HG02884 (cell line): ENCODE results near the gene SLC17A9.
"Not testable (repeated sequence)": the region's sequence is repeated elsewhere in the genome, so short reads cannot be mapped to it uniquely, and the experiment has no call there.

ENCODE experiments used
- ATAC-seq: cut with Tn5 transposase; IDR thresholded peaks from one replicate; pipeline ENCODE4 v1.9.1; 2021; ENCODE audit warnings: mild to moderate bottlenecking, moderate library complexity; ENCODE audit not compliant: unreplicated experiment

Gene SLC17A9

DNA sequence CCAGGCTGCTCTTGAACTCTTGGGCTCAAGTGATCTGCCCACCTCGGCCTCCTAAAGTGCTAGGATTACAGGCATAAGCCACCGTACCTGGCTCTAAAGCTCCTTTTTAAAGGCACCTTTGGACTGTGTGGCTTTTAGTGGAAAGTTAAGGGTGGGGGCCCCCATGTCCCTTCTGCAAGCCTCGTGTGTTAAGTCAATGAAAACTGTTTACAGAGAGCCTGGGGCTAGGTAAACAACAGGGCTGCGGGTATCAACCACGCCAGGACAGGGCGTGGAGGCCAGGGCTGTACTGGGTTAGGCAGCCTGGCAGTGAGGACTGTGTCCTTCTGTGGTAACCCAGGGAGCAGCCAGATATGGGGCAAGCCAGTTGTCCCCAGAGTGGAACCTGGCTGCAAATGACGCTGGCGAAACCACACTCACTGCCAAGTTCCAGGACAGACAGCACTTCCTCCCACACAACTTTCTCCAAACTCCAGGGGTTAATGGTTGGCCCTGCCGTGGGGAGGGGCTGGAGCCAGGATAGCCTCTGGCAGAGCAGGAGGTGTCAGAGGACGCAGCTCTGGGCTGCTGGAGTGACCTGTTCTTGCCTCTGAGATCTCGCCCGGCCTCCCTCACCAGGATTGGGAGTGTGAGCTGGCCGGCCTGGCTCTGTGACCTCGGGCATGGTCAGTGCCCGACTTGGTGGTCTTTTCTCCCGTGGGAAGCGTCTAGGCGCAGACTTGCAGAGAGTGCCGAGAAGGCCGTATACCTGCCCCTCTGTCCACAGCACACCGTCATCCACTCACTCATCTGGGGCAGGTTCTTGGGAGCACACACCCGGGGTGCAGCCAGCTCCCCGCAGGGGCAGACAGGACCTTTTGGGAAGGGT, 3.2 kb downstream of the SLC17A9 start:
- ATAC-seq: no peak

- no peak for ATAC-seq
These were observed 4.1 kb downstream of the SLC17A9 start for GRCh38 chr20:62956387-62957135.

DNA sequence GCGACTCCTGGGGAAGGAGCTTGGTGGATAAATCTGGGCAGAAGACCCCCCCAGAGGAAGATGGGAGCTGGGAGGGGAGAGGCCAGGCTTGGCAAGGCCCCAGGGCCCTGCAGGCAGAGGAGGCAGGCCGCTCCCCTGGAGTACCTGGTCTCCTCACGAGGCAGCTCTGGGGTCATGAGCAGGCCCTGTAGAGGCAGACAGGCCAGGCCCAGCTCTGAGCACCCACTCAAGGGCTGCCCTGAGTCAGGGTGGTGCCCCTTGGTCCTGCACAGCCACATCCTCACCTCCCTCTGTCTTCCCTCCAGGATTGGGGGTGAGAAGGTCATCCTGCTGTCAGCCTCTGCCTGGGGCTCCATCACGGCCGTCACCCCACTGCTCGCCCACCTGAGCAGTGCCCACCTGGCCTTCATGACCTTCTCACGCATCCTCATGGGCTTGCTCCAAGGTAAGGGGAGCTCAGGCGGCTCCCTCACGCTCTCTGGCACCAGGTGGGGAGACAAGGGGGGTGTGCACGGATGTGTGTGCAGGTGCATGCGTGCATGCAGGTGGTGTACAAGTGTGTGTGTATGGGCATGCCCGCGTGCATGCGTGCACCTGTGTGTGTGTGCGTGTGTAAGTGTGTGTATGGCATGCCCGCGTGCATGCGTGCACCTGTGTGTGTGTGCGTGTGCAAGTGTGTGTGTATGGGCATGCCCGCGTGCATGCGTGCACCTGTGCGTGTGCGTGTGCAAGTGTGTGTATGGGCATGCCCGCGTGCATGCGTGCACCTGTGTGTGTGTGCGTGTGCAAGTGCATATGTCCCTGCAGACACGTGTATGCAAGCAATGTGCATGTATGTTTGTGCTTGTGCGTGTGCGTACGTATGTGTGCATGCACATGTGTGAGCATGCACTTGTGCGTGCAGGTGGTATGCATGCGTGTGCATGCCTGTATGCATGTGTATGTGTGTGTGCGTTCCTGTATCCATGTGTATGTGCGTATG, 4.9 kb downstream of the SLC17A9 start:
- ATAC-seq: no peak

DNA sequence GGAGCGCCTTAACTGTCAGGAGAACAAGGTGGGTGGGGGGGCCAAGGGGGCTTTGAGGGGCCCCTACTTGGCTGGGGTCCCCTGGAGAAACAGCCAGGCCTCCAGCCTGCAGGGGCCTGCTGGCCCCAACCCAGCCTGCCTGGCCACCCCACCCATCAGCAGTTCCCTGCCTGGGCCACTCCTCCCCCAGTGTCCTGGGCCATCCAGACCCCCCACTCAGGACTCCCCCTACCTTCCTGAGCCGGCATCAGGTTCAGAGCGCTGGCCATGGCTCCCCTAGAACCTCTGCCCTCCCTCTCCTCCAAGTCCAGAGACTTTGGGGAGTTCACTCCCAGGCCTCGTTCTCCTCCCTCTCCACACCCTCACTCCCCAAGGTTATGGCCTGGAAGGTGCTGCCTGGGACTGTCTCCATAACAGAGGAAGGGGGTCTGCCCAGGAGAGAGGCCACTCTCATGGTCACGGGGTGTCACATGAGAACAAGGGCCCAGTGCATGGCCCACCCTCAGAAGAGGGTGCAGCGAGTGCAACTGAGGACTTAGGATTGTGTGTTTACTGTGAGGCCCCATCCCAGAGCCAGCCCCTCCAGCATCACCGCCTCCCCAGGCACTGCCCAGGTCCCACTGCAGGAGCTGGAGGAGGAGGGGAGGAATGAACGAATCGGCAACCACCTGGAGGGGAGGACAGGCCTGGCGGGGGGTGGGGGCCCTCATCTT, 6.0 kb downstream of the SLC17A9 start:
- ATAC-seq: no peak

GRCh38 chr20:62959101-62959971, 6.8 kb downstream of the SLC17A9 start:
- no peak for ATAC-seq

- no peak for ATAC-seq
These were observed 7.5 kb downstream of the SLC17A9 start for GRCh38 chr20:62959998-62960436.

DNA sequence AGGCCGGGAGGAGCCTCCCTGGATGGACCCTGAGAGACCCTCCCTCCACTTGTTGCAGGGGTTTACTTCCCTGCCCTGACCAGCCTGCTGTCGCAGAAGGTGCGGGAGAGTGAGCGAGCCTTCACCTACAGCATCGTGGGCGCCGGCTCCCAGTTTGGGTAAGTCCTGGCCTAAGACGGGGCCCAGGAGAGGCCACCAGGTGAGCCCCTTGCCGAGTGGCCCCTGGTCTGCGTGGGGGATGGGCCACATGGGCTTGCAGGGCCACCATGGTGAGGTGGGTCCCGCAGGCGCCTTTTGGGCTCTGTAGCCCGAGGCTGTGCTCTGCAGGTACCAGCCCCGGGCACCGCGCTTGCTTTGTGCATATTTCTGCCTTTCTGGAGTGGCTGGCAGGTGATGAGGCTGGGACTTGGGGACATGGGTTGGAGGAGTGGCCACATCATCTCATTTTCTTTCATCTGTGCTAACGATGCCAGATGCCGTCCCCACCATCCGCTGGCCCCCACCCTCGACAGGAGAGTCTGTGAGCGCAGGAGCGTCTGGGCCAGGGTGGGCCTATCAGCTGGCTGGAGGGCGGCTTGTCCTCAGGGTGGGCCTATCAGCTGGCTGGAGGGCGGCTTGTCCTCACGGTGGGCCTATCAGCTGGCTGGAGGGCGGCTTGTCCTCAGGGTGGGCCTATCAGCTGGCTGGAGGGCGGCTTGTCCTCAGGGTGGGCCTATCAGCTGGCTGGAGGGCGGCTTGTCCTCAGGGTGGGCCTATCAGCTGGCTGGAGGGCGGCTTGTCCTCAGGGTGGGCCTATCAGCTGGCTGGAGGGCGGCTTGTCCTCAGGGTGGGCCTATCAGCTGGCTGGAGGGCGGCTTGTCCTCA, 8.2 kb downstream of the SLC17A9 start:
- ATAC-seq: not testable (repeated sequence)

GRCh38 chr20:62961310-62961783, 8.8 kb downstream of the SLC17A9 start:
- no peak for ATAC-seq

DNA sequence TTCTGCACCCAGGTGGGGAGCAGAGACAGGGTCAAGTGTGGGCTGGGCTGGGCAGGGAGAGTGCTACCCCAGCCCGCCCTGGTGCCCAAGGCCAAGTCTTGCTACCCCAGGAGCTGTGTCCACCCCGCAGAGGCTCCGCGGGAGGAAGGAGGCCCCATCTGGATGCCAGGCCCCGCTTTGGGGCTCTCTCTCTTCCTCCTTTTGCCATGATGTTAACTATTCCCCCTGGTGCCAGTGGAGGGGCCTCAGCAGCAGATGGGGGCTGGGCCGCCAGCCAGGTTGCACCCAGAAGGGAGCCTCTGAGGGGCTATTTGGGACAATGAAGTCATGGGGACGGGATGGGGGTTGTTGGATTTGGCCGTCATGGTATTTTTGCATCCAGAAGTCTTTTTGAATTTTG, 9.3 kb downstream of the SLC17A9 start:
- no peak for ATAC-seq

- ATAC-seq: no peak
These were observed 9.8 kb downstream of the SLC17A9 start for GRCh38 chr20:62962221-62962879.

DNA sequence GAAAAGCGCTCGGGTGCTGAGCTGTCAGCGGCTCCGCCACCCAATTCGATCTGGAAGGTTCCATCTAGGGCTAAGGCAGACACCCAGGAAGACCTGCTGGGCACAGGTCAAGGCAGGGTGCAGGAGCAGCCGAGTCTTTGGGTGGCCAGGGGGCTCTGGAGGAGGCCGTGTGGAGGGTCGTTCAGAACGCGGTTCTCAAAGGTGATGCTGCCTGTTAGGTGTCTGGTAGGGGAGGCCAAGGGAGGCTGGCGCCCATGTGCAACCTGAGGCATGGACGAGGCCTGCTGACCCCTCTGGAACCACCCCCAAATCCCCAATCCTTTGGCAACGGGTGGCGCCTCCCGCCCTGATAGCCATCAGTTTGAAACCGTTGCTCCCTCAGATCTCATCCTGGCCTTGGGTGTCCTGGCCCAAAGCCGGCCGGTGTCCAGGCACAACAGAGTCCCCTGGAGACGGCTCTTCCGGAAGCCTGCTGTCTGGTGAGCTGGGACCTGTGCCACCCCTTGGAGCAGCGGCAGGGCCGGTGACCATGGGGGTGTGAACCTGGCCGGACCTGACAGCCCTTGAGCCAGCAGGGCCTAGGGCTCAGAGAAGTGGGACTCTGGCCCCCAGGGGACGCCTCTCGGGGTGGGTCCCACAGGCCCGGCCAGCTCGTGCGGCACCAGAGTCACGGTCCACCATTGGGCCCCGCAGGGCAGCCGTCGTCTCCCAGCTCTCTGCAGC, 10.5 kb downstream of the SLC17A9 start:
- ATAC-seq: no peak

DNA sequence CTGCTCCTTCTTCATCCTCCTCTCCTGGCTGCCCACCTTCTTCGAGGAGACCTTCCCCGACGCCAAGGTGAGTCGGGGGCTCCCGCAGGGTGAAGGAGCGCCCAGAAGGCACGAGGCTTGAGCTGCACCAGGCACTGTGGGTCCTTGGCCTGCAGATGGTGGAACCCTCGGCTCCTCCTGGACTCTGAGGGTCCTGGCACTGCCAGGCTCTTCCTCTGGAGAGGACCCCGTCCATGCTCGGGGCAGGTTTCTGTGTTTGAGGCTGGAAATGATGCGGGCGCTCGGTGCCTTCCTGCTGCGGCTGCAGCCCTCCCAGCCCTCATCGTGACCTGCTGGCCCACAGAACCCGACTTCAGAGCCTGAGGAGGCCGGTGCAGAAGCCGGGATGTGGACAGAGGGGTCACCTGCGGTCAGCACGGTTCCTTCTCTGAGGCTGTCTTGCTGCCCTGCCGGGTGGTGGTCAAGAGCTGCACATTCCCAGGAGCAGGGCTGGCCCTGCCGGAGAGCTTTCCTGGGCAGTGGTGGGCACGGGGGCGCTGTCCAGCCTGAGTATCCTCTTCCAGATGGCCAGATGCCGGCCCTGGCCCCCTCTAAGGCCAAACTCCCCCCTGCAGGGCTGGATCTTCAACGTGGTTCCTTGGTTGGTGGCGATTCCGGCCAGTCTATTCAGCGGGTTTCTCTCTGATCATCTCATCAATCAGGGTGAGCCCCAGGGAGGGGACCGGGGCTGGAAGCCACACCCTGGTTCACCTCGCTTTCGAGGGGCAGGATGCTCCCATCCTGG, 11.3 kb downstream of the SLC17A9 start:
- no peak for ATAC-seq

DNA sequence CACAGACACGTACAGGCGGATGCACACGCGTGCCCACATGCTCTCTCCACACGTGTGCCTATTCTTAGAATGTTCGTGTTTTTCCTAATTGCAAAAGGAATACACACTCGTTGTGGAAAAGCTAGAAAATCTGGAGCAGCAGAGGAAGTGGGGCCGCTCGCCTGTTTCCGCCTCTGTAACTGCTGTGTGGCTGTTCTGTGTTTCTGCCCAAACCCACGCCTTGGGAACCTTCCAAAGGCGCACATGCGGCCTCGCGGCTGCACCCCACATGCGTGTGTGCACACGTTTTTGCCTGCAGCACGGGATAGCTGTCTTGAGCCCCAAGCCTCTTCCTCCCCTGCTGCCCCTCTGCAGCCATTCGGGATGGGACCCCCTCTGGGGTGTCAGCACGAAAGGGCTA, 12.2 kb downstream of the SLC17A9 start:
- ATAC-seq: no peak

DNA sequence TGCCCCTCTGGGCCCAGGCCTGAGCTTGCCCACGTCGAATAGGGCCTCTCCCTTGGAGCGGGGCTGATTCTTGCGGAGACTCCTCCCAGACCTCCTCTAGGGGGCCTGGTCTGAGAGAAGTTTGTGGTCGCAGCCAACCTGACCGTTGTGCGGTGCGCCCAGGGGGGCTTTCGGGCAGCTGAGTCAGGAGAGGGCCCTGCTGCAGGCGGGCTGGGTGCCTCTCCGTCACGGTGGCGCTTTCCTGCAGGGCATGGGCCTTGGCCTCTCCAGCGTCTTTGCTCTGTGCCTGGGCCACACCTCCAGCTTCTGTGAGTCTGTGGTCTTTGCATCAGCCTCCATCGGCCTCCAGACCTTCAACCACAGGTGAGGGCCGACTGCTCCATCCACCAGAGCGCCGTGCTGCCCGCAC, 12.9 kb downstream of the SLC17A9 start:
- ATAC-seq: no peak

GRCh38 chr20:62966212-62967148, 14.0 kb downstream of the SLC17A9 start:
- ATAC-seq: no peak
